ENCODE measurements around the gene SPOCK2.

DNA sequence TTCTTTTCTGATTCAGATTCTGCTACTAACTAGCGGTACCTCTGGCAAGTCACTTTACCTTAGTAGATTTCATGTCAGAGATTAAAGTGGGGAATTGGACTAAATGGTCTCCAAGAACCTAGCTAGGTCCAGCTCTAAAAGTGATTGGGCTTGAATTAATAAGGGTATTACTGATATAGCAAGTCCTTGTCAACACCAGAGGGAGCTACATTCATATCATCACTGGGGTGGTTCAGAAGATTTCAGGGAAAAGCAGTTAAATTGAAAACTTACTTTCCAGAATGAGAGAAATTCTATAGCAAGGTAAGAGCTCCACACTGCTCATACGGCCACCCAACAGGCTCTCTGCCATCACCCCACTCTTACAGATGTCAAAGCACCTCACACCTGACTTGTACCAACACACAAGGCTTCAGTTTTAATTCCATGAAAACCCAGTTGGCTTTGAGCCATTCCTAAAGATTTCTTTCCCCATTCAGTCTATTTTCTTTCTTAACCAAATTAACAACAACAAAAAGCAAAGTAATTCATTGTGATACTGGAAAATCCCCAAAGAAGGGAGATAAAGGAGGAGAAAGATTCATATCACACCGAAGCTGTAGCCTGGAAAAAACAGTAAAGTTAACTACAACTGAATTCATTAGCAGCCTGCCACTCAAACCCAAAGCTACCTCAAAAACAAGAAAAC, 38.0 kb upstream of the SPOCK2 start:
- TF ChIP-seq, protein P1, sequence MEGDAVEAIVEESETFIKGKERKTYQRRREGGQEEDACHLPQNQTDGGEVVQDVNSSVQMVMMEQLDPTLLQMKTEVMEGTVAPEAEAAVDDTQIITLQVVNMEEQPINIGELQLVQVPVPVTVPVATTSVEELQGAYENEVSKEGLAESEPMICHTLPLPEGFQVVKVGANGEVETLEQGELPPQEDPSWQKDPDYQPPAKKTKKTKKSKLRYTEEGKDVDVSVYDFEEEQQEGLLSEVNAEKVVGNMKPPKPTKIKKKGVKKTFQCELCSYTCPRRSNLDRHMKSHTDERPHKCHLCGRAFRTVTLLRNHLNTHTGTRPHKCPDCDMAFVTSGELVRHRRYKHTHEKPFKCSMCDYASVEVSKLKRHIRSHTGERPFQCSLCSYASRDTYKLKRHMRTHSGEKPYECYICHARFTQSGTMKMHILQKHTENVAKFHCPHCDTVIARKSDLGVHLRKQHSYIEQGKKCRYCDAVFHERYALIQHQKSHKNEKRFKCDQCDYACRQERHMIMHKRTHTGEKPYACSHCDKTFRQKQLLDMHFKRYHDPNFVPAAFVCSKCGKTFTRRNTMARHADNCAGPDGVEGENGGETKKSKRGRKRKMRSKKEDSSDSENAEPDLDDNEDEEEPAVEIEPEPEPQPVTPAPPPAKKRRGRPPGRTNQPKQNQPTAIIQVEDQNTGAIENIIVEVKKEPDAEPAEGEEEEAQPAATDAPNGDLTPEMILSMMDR (IDR thresholded peaks at IDR 0.05; ENCODE audit: low read depth, low read length): peak; percentile 46
- no peak for TF ChIP-seq EZH2phosphoT487 (IDR thresholded peaks at IDR 0.05; ENCODE audit: low read depth)

Measured in OCI-LY3 (cell line).